Retinal pigment epithelial cell (primary cell): ENCODE results near the gene TMEM150C.
"Not testable (repeated sequence)": the region's sequence is repeated elsewhere in the genome, so short reads cannot be mapped to it uniquely, and the experiment has no call there.

Experiments
- DNase-seq: peaks from one replicate; pipeline ENCODE4 v3.0.0-alpha.2; 2010; ENCODE audit warnings: low read depth
- H3K4me3 ChIP-seq: 2 replicates; pipeline ENCODE4 v1.5.1; 2011; ENCODE audit warnings: mild to moderate bottlenecking, low read length, control low read depth, moderate library complexity
- CTCF ChIP-seq: conservative IDR thresholded peaks from 2 replicates; pipeline ENCODE4 v1.5.1; 2011; ENCODE audit warnings: low read depth, low read length, control low read depth, inconsistent platforms

TMEM150C gene

GRCh38 chr4:82577451-82577850, 15.7 kb upstream of the TMEM150C start:
- H3K4me3 ChIP-seq = no peak overlapping the region
- DNase-seq = no peak
- no peak for TF ChIP-seq CTCF

GRCh38 chr4:82569727-82570126, 7.9 kb upstream of the TMEM150C start:
- TF ChIP-seq CTCF = no peak
- H3K4me3 ChIP-seq = no peak overlapping the region
- DNase-seq = no peak

- TF ChIP-seq CTCF = no peak
- DNase-seq = no peak
- no peak overlapping the region for H3K4me3 ChIP-seq
Measured at GRCh38 chr4:82569076-82569475, 7.3 kb upstream of the TMEM150C start.

- DNase-seq = no peak
- TF ChIP-seq CTCF = no peak
- no peak overlapping the region for H3K4me3 ChIP-seq
Measured at GRCh38 chr4:82567444-82567843, 5.7 kb upstream of the TMEM150C start.

- no peak for DNase-seq
- no peak overlapping the region for H3K4me3 ChIP-seq
- no peak for TF ChIP-seq CTCF
Measured at GRCh38 chr4:82562564-82562854, 721 bp upstream of the TMEM150C start.

GRCh38 chr4:82560853-82561785, 669 bp downstream of the TMEM150C start:
- TF ChIP-seq CTCF = no peak
- DNase-seq = no peak
- peak overlapping the region; percentile 45 for H3K4me3 ChIP-seq

GRCh38 chr4:82559735-82560120, 2.1 kb downstream of the TMEM150C start:
- no peak for DNase-seq
- H3K4me3 ChIP-seq = no peak overlapping the region
- no peak for TF ChIP-seq CTCF

GRCh38 chr4:82559090-82559734, 2.6 kb downstream of the TMEM150C start:
- H3K4me3 ChIP-seq, DNase-seq: not testable (repeated sequence)
